NK-92 treated with Interleukin-12 subunit alpha and Interleukin-12 subunit beta, amount 100 ng/mL, for 24 hours (cell line): ENCODE data around the gene EXOC6B.
"Not testable (repeated sequence)": the region's sequence is repeated elsewhere in the genome, so short reads cannot be mapped to it uniquely, and the experiment has no call there.

ENCODE experiments used
- DNase-seq: peaks from one replicate; lab custom pipeline; 2025; lab: John Stamatoyannopoulos, UW

Gene EXOC6B

GRCh38 chr2:72607189-72607588 is 218.6 kb downstream of the EXOC6B start:
- DNase-seq: no peak

DNA sequence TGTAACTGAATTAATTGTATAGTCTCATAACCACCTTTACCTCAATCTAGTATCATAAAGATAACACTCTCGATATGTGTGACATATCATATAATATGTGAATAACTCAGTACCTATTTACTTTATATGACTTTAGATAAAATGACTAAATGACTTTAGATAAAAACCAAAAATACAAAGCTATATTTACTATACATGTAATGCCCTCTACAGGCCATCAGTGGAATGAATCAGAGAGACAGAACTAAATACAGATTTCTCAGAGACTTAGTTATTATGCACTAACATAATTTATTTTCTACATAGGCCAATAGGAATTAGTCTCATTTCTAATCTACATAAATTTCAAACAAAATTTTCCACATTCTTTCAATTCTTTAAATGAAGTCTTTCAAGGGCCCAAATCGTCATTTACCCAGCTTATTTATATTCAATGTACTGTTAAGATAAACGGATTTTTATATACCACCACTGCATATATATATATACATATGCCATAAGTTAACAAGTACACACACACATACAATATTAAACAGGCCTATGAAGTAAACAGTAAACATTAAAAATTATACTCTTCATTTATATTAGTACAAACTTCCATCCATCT is 219.9 kb downstream of the EXOC6B start:
- no peak for DNase-seq

DNA sequence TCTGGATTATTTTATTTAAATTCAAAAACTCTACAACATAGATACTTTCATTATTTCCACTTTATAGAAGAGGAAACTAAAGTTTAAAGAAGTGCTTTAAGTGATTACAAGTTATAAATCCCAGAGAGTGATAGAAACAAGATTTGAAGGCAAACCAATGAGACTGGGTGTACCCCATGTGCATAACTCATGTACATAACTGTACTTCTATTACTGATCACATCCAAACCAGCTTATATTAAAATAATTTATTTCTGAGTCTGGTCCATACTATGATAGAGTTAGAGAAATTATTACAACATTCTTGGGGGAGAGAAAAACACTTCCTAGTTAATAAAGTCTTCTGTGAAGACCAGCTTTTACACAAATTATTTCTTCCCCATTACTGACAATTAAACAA is 221.4 kb downstream of the EXOC6B start:
- DNase-seq: no peak

DNA sequence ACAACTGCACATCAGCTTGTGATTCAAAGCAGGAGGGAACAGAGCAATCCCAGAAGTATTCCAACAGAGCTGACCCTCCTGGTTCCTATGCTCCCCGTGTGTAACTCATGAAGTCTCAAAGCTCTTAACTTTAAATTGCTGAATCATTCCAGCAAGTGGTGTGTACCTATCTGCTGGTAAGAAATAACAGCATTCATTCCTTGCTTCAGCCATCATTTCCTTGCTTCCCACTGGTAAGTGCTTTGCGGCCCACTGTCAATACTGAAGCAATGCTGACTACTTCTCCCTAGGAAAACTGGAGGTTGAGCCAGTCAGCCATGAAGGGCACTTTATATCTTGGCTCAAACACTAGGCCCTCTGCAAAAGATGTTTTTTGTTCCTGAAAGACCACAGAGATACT is 222.4 kb downstream of the EXOC6B start:
- no peak for DNase-seq

DNA sequence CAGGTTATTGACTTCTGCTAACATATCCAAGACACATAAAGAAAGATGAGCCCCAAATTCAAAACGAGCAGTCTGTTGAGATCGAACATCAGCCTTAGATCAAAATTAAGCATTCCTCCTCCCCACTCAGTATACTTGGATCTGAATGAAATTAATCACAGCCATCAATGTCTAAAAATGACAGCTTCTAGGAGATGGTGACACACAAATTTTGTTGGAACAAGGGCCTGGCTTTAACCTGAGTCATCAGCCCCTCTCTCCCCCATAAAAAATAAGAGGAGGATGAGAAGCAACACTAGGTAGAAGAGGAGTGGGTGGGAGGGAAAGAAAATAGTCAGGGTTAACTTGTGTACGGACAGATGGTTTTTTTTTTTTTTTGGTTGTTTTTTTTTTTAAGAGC is 223.1 kb downstream of the EXOC6B start:
- no peak for DNase-seq

- DNase-seq: no peak
These were observed 223.7 kb downstream of the EXOC6B start for GRCh38 chr2:72602095-72602494.

DNA sequence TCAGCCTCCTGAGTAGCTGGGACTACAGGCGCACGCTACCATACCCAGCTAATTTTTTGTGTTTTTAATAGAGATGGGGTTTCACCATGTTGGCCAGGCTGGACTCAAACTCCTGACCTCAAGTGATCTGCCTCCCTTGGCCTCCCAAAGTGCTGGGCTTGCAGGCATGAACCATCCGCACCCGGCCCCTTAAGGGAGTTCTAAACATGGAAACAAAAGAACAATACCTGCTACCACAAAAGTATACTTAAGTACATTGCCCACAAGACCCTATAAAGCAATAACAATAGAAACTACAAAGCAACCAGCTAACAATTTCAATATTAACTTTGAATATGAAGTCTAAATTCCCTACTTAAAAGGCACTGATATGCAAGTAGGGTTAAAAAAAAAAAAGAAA is 242.0 kb downstream of the EXOC6B start:
- not testable (repeated sequence) for DNase-seq

DNA sequence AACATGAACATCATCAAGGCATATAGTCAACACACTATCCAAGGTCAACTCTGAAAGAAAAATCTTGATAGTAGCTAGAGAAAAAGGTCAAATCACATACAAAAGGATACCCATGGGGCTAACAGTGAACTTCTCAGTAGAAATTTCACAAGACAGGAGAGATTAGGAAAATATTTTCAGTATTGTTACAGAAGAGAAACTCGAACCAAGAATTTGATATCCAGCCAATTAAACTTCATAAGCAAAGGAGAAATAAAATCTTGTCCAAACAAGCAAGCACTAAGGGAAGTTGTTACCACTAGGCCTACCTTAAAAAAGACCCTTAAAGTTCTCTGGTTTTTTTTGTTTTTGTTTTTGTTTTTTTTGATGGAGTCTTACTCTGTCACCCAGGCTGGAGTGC is 242.5 kb downstream of the EXOC6B start:
- no peak for DNase-seq

- DNase-seq: no peak
These were observed 244.2 kb downstream of the EXOC6B start for GRCh38 chr2:72581560-72582181.

DNA sequence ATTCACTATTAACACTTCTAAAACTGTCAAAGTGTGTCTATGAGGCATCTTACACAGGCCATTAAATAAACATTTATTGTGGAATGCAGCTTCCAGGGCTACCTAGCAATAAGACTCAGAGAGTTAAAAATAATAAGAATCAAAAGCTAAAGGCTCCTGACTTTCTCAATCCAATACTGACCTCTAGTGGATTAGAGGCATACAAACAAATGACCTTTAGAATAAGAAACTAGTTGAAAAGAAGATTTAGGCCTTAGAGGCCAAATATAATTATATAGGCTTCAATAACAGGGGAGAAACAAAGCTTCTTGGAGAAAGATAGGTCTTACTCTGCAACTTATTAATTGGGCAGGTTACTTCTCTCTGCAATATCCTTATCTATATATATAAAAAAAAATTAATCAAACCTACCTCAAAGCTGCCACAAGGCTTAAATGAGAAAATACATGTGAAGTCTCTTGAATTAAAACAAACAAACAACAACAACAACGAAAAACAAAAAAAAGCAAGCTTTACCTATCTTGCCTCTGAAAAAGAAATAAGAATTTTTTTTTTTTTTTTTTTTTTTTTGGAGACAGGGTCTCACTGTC is 246.1 kb downstream of the EXOC6B start:
- DNase-seq: no peak

DNA sequence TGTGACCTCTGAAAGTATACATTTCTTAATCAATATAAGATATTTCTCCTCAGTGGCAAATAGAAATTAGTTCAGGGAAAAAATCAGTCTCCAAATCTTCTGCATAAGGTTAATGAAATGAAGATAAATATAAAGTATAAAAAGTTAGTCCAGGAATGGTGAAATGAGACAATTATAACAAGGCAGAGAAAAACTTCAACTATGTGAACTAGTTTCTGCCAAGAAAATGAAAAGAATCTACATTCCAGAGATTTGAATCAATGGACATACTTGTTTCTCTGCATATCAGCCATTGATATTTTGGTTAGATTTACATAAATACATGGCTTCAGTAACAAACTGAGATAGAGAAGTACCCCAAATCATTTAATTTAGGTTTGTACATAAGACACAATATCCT is 249.0 kb downstream of the EXOC6B start:
- no peak for DNase-seq

GRCh38 chr2:72576459-72576858 is 249.4 kb downstream of the EXOC6B start:
- DNase-seq: no peak

DNA sequence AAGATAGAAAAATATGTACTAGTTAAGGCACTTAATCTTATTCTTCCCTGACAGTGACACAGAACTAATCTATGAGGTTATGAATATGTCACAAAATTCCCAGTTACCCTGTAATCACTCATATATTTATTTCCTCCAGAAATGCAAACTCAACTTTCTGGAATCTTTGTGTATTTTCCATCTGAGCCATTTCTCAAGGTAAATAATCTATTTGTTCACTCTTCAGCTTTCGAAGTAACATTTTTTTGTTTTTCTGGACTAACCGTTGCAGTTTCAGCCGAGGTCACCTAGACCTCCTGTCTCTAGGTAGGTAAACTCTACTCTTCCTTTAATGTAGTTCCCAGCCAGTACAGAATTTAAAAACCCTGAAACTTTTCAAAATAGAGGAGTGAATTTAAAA is 250.9 kb downstream of the EXOC6B start:
- DNase-seq: no peak

GRCh38 chr2:72573232-72573631 is 252.6 kb downstream of the EXOC6B start:
- no peak for DNase-seq

DNA sequence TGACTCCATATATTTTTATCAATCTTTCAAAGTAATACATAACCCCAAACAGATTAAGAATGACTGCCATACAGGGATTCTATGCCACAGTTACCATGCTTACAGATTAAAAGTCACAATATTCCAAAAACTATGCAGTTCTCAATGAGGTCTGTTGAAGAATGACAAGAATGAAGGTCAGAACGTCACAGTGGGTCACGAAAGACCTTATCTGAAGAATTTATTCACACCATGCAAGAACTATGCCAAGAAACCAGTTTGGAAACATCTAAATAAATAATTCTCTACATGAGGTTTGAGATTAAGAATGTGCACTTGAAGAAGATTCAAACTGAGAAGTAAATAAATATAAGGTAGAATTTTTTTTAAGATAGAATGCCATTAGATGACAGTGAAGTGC is 253.3 kb downstream of the EXOC6B start:
- no peak for DNase-seq

GRCh38 chr2:72570413-72570812 is 255.4 kb downstream of the EXOC6B start:
- DNase-seq: no peak

GRCh38 chr2:72562451-72563153 is 263.2 kb downstream of the EXOC6B start:
- DNase-seq: no peak

DNA sequence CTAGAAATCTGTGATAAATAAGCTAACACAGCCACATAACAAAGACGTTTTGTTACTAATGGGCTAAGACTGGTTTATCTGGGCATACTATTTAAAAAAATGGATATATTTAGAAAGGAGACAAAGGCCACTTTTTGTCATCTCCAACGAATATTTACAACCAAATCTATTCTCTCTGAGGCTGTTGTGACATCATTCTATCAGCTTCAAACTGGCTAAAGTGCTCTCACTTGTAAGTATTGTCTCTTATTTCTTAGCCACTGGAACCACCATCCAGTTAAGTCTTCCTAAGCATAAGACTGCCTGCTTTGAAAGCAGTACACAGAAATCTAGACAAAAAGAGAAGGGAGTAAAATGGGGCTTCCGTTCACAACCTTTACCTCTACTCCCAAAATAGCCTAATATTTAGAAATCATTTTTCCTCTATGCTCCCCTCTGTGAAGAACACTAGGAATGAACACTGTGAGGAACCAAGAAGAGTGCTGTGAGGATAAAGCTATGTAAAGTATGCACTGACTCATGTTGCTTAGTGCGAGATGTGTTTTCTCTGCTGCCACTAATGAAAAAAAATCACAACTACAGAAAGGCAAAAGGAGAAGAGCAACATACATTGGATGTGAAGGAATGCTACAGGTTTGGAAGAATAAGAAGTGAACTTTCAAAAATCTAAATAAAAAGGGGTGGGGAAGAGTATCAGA is 264.1 kb downstream of the EXOC6B start:
- DNase-seq: no peak

GRCh38 chr2:72555943-72556342 is 269.9 kb downstream of the EXOC6B start:
- no peak for DNase-seq

- not testable (repeated sequence) for DNase-seq
These were observed 270.5 kb downstream of the EXOC6B start for GRCh38 chr2:72555363-72555762.

- not testable (repeated sequence) for DNase-seq
These were observed 270.9 kb downstream of the EXOC6B start for GRCh38 chr2:72554910-72555309.

DNA sequence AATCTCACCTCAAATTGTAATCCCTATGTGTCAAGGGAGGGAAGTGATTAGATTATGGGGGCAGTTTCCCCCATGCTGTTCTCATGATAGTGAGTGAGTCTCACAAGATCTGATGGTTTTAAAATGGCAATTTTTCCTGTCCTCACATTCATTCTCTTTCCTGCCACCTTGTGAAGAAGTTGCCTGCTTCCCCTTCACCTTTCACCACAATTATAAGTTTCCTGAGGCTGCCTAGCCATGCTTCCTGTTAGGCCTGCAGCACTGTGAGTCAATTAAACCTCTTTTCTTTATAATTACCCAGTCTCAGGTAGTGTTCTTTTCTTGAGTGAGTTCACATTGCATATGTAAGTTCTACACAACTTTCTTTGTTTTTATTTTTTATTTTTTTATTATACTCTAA is 271.5 kb downstream of the EXOC6B start:
- DNase-seq: no peak
